Activated T-cell treated with anti-CD3 and anti-CD28 coated beads for 48 hours (primary cell): ENCODE measurements around the gene AUTS2.

ENCODE experiments used
- DNase-seq: peaks from one replicate; pipeline ENCODE4 v3.0.0-alpha.2; 2020; ENCODE audit warnings: low read depth

The AUTS2 gene

GRCh38 chr7:69624435-69625230 is 26.4 kb downstream of the AUTS2 start:
- no peak for DNase-seq

GRCh38 chr7:69625238-69625637 is 27.0 kb downstream of the AUTS2 start:
- DNase-seq = no peak

- DNase-seq = no peak
Measured at GRCh38 chr7:69625798-69626197, 27.5 kb downstream of the AUTS2 start.

GRCh38 chr7:69630292-69630691 is 32.0 kb downstream of the AUTS2 start:
- no peak for DNase-seq

- no peak for DNase-seq
Measured at GRCh38 chr7:69631131-69631530, 32.9 kb downstream of the AUTS2 start.

GRCh38 chr7:69632280-69632679 is 34.0 kb downstream of the AUTS2 start:
- DNase-seq = no peak

- DNase-seq = no peak
Measured at GRCh38 chr7:69633122-69633831, 35.0 kb downstream of the AUTS2 start.

- no peak for DNase-seq
Measured at GRCh38 chr7:69635555-69636185, 37.4 kb downstream of the AUTS2 start.

GRCh38 chr7:69638674-69639073 is 40.4 kb downstream of the AUTS2 start:
- no peak for DNase-seq

- no peak for DNase-seq
Measured at GRCh38 chr7:69640216-69640615, 41.9 kb downstream of the AUTS2 start.

GRCh38 chr7:69640925-69641594 is 42.8 kb downstream of the AUTS2 start:
- no peak for DNase-seq

GRCh38 chr7:69643265-69643664 is 45.0 kb downstream of the AUTS2 start:
- DNase-seq = no peak

- no peak for DNase-seq
Measured at GRCh38 chr7:69643708-69644445, 45.6 kb downstream of the AUTS2 start.

GRCh38 chr7:69645683-69646082 is 47.4 kb downstream of the AUTS2 start:
- DNase-seq = no peak

- no peak for DNase-seq
Measured at GRCh38 chr7:69651101-69651590, 52.9 kb downstream of the AUTS2 start.

- no peak for DNase-seq
Measured at GRCh38 chr7:69652947-69653701, 54.8 kb downstream of the AUTS2 start.

GRCh38 chr7:69653806-69654205 is 55.5 kb downstream of the AUTS2 start:
- DNase-seq = no peak

- no peak for DNase-seq
Measured at GRCh38 chr7:69654381-69654780, 56.1 kb downstream of the AUTS2 start.

- no peak for DNase-seq
Measured at GRCh38 chr7:69654849-69655707, 56.8 kb downstream of the AUTS2 start.

- no peak for DNase-seq
Measured at GRCh38 chr7:69656077-69656476, 57.8 kb downstream of the AUTS2 start.
